OCI-LY1 (cell line): Measurements from ENCODE around the gene SH3RF3.

ENCODE experiments used
- CTCF ChIP-seq: fragments of 200-600 bp; sonication (generic), shearing (Covaris generic); IDR thresholded peaks from 2 replicates; pipeline ENCODE4 v1.5.1; 2017; ENCODE audit warnings: mild to moderate bottlenecking, antibody characterized with exemption, low read length, moderate library complexity, mixed read lengths
- EZH2 ChIP-seq: fragments of 200-600 bp; sonication (generic), shearing (Covaris generic); IDR thresholded peaks from 2 replicates; pipeline ENCODE4 v1.8.0; 2017; ENCODE audit warnings: borderline replicate concordance, mixed run types, mild to moderate bottlenecking, antibody characterized with exemption, low read length, moderate library complexity, mixed read lengths

GRCh38 chr2:109489296-109489695 is 360.3 kb downstream of the SH3RF3 start:
- TF ChIP-seq CTCF (no peak), EZH2 (no peak)
